Measurements from ENCODE around the gene SRSF7. TPM values are rescaled to one million over a fixed set of nuclear protein-coding genes. Genes with fewer than 3 reads are reported as not detected.

SRSF7 gene
- total and polyA plus RNA-seq, 4 donors = 49.8 to 111 (median 65.2) TPM

DNA sequence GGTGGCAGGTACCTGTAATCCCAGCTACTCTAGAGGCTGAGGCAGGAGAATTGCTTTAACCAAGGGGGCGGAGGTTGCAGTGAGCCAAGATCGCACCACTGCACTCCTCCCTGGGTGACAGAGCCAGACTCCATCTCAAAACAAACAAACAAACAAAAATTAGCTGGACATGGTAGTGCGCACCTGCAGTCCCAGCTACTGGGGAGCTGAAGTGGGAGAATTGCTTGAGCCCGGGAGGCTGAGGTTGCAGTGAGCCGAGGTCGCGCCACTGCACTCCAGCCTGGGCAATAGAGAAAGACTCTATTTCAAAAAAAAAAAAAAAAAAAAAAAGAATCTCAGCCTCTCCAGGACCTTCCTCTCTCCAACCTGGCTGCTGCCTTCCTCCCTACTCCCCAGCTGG is 20.1 kb downstream of the SRSF7 start:
- TF ChIP-seq SP1 (IDR thresholded peaks at IDR 0.05) = no peak
- no peak for TF ChIP-seq HNF4A (conservative IDR thresholded peaks at IDR 0.05)
- no peak for TF ChIP-seq FOXA1 (IDR thresholded peaks at IDR 0.05)
- no peak for TF ChIP-seq TAF1 (conservative IDR thresholded peaks at IDR 0.05)
- TF ChIP-seq, protein P1, sequence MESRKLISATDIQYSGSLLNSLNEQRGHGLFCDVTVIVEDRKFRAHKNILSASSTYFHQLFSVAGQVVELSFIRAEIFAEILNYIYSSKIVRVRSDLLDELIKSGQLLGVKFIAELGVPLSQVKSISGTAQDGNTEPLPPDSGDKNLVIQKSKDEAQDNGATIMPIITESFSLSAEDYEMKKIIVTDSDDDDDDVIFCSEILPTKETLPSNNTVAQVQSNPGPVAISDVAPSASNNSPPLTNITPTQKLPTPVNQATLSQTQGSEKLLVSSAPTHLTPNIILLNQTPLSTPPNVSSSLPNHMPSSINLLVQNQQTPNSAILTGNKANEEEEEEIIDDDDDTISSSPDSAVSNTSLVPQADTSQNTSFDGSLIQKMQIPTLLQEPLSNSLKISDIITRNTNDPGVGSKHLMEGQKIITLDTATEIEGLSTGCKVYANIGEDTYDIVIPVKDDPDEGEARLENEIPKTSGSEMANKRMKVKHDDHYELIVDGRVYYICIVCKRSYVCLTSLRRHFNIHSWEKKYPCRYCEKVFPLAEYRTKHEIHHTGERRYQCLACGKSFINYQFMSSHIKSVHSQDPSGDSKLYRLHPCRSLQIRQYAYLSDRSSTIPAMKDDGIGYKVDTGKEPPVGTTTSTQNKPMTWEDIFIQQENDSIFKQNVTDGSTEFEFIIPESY (IDR thresholded peaks at IDR 0.05) = no peak
- TF ChIP-seq REST (IDR thresholded peaks at IDR 0.05) = no peak
- no peak for TF ChIP-seq FOXA2 (IDR thresholded peaks at IDR 0.05)
- TF ChIP-seq CTCF (IDR thresholded peaks at IDR 0.05; ENCODE audit: low read depth, low read length, missing input control) = no peak
- no peak for TF ChIP-seq JUND (IDR thresholded peaks at IDR 0.05)
- TF ChIP-seq RAD21 (IDR thresholded peaks at IDR 0.05) = no peak
- no peak for TF ChIP-seq RXRA (IDR thresholded peaks at IDR 0.05)
- TF ChIP-seq, protein P2, sequence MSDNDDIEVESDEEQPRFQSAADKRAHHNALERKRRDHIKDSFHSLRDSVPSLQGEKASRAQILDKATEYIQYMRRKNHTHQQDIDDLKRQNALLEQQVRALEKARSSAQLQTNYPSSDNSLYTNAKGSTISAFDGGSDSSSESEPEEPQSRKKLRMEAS (IDR thresholded peaks at IDR 0.05) = no peak
- TF ChIP-seq EGR1 (IDR thresholded peaks at IDR 0.05; ENCODE audit: low read depth in 2 of 2) = no peak
- TF ChIP-seq YY1 (IDR thresholded peaks at IDR 0.05) = no peak
- no peak for TF ChIP-seq GABPA (IDR thresholded peaks at IDR 0.05 in 1 of 2, conservative IDR thresholded peaks at IDR 0.05 in 1 of 2)
- 91% methylated on average over 7 of the region's 7 CpGs for WGBS
- Histone ChIP-seq H3K27ac (ENCODE audit: low read depth in 1 of 2, low read length in 2 of 2) (peak overlapping the region; percentile 70 to 84), H3K9ac (ENCODE audit: low read depth in 1 of 2, low read length in 2 of 2) (peak overlapping the region in 1 of 2 donors; percentile 72), H3K27me3 (ENCODE audit: control insufficient read depth in 4 of 4, insufficient read depth in 4 of 4, low read length in 3 of 4) (no peaks in the 10 kb centered on the region), H3K4me3 (ENCODE audit: low read depth in 1 of 3, low read length in 3 of 3) (no peak overlapping the region), H3K9me3 (ENCODE audit: control insufficient read depth in 4 of 4, low read length in 3 of 4) (no peaks in the 10 kb centered on the region), H3K36me3 (ENCODE audit: control insufficient read depth in 4 of 4, insufficient read depth in 3 of 4, low read depth in 1 of 4, low read length in 3 of 4) (peaks cover 2 to 16% (median 9%) of the 10 kb centered on the region in 4 donors), H3K4me1 (ENCODE audit: control insufficient read depth in 4 of 4, insufficient read depth in 4 of 4, low read length in 3 of 4) (peaks cover 19 to 44% (median 30%) of the 10 kb centered on the region in 4 donors)
- no peak for DNase-seq (ENCODE audit: low spot score)

DNA sequence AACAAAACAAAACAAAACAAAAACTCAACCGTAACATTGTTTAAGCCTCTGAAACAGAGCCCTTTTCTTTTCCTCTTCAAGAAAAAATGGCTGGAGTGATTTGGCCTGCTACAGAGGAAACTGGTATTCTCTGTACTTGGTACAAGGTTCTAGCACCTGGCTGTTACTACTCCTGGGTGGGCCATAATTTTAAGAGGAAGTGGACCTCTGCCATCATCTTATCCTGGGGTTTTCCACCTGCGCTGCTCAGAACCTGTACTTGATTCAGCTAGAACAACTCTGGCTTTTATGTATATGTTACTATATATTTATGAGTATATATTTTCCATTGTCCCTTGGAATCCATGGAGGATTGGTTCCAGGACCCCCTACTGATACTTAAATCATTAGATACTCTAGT is 22.5 kb downstream of the SRSF7 start:
- H3K9ac ChIP-seq (ENCODE audit: low read depth in 1 of 2, low read length in 2 of 2) = no peak overlapping the region
- H3K27me3 ChIP-seq (ENCODE audit: control insufficient read depth in 4 of 4, insufficient read depth in 4 of 4, low read length in 3 of 4) = no peaks in the 10 kb centered on the region
- H3K36me3 ChIP-seq (ENCODE audit: control insufficient read depth in 4 of 4, insufficient read depth in 3 of 4, low read depth in 1 of 4, low read length in 3 of 4) = peaks cover 2 to 11% (median 8%) of the 10 kb centered on the region in 4 donors
- H3K27ac ChIP-seq (ENCODE audit: low read depth in 1 of 2, low read length in 2 of 2) = no peak overlapping the region
- H3K4me1 ChIP-seq (ENCODE audit: control insufficient read depth in 4 of 4, insufficient read depth in 4 of 4, low read length in 3 of 4) = peaks cover 10 to 30% (median 18%) of the 10 kb centered on the region in 4 donors
- 64% methylated on average over 2 of the region's 2 CpGs for WGBS
- TF ChIP-seq JUND (IDR thresholded peaks at IDR 0.05) (no peak), HNF4G (IDR thresholded peaks at IDR 0.05) (no peak), FOXA2 (IDR thresholded peaks at IDR 0.05) (no peak), SP1 (IDR thresholded peaks at IDR 0.05) (no peak), EGR1 (IDR thresholded peaks at IDR 0.05; ENCODE audit: low read depth in 2 of 2) (no peak)
- no peak overlapping the region for H3K4me3 ChIP-seq (ENCODE audit: low read depth in 1 of 3, low read length in 3 of 3)
- no peaks in the 10 kb centered on the region for H3K9me3 ChIP-seq (ENCODE audit: control insufficient read depth in 4 of 4, low read length in 3 of 4)
- no peak for DNase-seq (ENCODE audit: low spot score)
